D721Med (cell line): ENCODE measurements around the gene TTC12.

Source experiments
- DNase-seq: peaks from one replicate; pipeline ENCODE4 v3.0.0; 2011; ENCODE audit warnings: low spot score; ENCODE audit not compliant: insufficient read length
- FAIRE-seq: peaks from 2 replicates; lab custom pipeline; 2011; peaks lifted over from hg19 to GRCh38; lab: Jason Lieb, UNC
- CTCF ChIP-seq: IDR thresholded peaks from 2 replicates; pipeline ENCODE4 v1.5.1; 2012; ENCODE audit warnings: mild to moderate bottlenecking, control low read depth; ENCODE audit not compliant: insufficient read depth; ENCODE audit errors: missing control alignments

TTC12 gene

GRCh38 chr11:113370634-113371033, 56.3 kb downstream of the TTC12 start:
- TF ChIP-seq CTCF, result no peak
- DNase-seq (no peak), FAIRE-seq (no peak)

GRCh38 chr11:113372309-113372708, 57.9 kb downstream of the TTC12 start:
- FAIRE-seq (no peak), DNase-seq (no peak)

DNA sequence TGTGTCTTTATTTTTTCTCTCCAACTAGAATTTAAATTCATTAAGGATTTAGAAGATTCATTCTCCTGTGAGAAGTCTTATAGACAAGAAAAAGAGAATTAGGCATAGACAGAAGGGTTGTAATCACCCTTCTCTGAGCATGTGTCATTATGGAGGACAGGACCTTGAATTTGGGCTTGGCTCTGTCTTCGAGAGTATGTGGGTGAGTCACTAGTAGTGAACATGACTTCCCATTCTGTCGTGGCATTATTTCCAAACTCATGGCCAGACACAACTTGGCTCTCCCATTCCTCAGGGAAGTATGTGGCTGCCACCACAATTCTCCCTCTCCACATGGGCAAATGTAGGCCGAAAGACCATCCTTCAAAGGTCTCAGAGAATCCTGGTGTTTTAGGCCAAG, 58.9 kb downstream of the TTC12 start:
- FAIRE-seq, result no peak
- no peak for TF ChIP-seq CTCF
- no peak for DNase-seq

More at GRCh38 chr11:113372309-113372708, 57.9 kb downstream of the TTC12 start:
- TF ChIP-seq CTCF, result peak; percentile 7

DNA sequence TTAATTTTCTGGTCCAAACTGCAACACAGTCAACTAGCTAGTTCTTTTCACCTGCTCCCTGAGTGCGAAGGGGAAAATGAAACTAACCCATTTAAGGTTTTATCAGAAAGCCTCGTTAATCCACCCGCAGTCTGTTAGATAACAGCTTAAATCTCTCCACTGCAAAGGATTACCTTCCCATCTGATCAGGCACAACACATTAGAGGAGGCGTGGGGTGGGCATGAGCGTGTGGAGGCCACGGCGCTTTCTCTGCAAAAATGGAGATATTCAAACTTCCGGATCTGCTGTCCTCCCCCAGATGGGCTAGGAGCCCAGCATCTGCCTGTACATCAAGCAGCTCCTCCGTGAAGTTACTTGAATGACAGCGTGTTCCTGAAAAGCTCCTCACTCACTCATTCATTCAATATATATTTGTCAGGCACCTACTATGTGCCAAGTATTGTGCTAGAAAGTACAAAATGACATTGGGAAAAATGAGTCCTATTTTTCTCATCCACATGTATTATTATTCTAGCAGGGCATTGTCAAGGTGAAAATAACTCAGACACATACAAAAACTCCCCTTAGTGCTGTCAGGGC, 59.7 kb downstream of the TTC12 start:
- FAIRE-seq, result peak; percentile 95
- DNase-seq, result peak; percentile 67
- TF ChIP-seq CTCF, result no peak

GRCh38 chr11:113375402-113375801, 61.0 kb downstream of the TTC12 start:
- FAIRE-seq (no peak), DNase-seq (no peak)
- TF ChIP-seq CTCF, result no peak

GRCh38 chr11:113376156-113376555, 61.8 kb downstream of the TTC12 start:
- DNase-seq (no peak), FAIRE-seq (peak; percentile 81)
- TF ChIP-seq CTCF, result no peak

GRCh38 chr11:113377681-113378412, 63.5 kb downstream of the TTC12 start:
- no peak for FAIRE-seq
- DNase-seq, result no peak
- TF ChIP-seq CTCF, result no peak
